Body of pancreas (tissue), 4 donors: ENCODE measurements around the gene TMEM255B. TPM values are rescaled to one million over a fixed set of nuclear protein-coding genes. Genes with fewer than 3 reads are reported as not detected.

Experiments
- ATAC-seq: fragments of 150-250 bp; one replicate; pipeline ENCODE4 v1.9.1; 2016
- DNase-seq, 4 donors: peaks; one replicate each; pipeline ENCODE4 v3.0.0-alpha.2; 2019
- H3K27ac ChIP-seq, 4 donors: fragments of 200-600 bp; sonication (generic); 1 replicate in 3 of 4; 2 replicates in 1 of 4; pipeline versions ENCODE4 v1.5.1 to v1.6.1; 2016 to 2019; ENCODE audit warnings: mild to moderate bottlenecking in 1 of 4, mixed read lengths in 1 of 4, moderate library complexity in 1 of 4
- H3K27me3 ChIP-seq, 2 donors: fragments of 200-600 bp; sonication (generic); one replicate each; pipeline ENCODE4 v1.6.0; 2016; ENCODE audit warnings: mild to moderate bottlenecking in 1 of 2
- H3K36me3 ChIP-seq, 2 donors: fragments of 200-600 bp; sonication (generic); replicated peaks in 1 of 2; 2 replicates each; pipeline ENCODE4 v1.5.1; 2016; ENCODE audit warnings: low read depth in 2 of 2; ENCODE audit not compliant: insufficient read depth in 1 of 2
- H3K4me1 ChIP-seq: fragments of 200-600 bp; sonication (generic); one replicate; pipeline ENCODE4 v1.6.0; 2016
- H3K4me3 ChIP-seq, 2 donors: fragments of 200-600 bp; sonication (generic); 1 replicate in 1 of 2; 2 replicates in 1 of 2; pipeline ENCODE4 v1.5.1; 2016 to 2019
- H3K9me3 ChIP-seq, 3 donors: fragments of 200-600 bp; sonication (generic); 1 replicate in 2 of 3; 2 replicates in 1 of 3; pipeline ENCODE4 v1.5.1; 2016
- POLR2A ChIP-seq, 3 donors: fragments of 450-650 bp; IDR thresholded peaks; one replicate each; pipeline ENCODE4 v1.6.1; 2016; ENCODE audit warnings: antibody characterized with exemption in 3 of 3, mild to moderate bottlenecking in 2 of 3
- WGBS, 2 donors: methylation state at CpG; one replicate each; pipeline ENCODE4 v1.1.5; 2017; 5-methylcytosine and 5-hydroxymethylcytosine counted together
- intact Hi-C: fragments of 100-400 bp; cut with DNase I; formaldehyde crosslinking; loops from one replicate; pipeline ENCODE4 v1.15.1; 2023
- total RNA-seq, 2 donors: library from RNA; depleted of rRNA; stranded (reverse); fragments of >200 nt; gene quantifications; one replicate each; pipeline ENCODE4 v1.1.0, GENCODE V29; 2016
- TF ChIP-seq, protein P1 (sequence below), 7 experiments: fragments of 450-650 bp in 4 of 7; fragments of 200-600 bp in 3 of 7; sonication (generic) in 3 of 7; IDR thresholded peaks; one replicate each; pipeline ENCODE4 v1.5.1; 2016 to 2019; ENCODE audit warnings: antibody characterized with exemption in 7 of 7

The TMEM255B gene
- total RNA-seq, 2 donors from 2014 or later, result 1.0 to 4.6 TPM

DNA sequence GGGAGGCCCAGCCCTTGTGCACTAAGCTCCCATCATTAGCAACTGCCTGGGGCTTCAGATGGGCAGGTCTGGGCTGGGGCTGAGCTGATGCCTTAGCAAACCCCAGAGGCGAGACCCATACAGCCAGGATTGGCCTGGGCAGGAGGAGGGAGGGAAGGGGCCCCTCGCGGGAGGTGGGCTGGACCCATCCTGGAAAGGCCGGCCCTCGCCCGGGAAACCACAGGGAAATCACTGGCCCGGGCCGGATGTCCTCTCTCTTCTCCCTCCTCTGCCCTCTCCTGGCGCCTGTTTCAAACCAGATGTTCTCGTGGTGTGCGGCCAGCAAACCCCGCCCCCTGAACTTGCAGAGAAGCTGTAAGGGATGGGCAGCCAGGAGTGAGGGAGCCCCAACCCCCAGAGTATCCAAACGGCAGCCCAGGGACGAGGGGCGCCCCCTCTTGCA is 43.1 kb downstream of the TMEM255B start:
- no peaks in the 10 kb centered on the region for H3K36me3 ChIP-seq

DNA sequence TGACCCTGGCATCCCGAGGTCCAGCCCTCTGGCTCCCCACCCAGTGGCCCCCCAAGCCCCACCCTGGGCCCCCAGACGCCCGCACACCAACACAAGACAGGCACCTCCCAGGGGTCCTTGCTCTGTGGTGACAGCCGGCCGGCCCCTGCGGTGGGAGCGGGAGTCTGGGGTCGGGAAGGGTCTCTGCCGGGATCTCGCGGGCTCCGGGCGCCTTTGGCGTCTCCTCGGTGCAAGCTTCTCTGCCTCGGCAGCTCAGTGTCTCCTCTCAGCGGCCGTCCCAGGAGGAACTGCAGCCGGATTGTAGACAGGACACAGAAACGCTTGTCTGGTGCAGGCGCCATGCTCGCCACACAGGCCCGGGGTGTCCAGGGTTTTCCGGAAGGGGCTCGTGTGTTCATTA is 43.7 kb downstream of the TMEM255B start:
- 31 to 52% methylated on average over 3 to 7 of the region's 25 CpGs for WGBS, 2 donors
- no peaks in the 10 kb centered on the region for H3K27me3 ChIP-seq
- no peak overlapping the region for H3K27ac ChIP-seq
- no peak overlapping the region for H3K4me3 ChIP-seq
- H3K36me3 ChIP-seq, result no peaks in the 10 kb centered on the region
- peak; percentile 23 for ATAC-seq
- DNase-seq, result no peak
- H3K9me3 ChIP-seq, result no peaks in the 10 kb centered on the region
- H3K4me1 ChIP-seq, result no peaks in the 10 kb centered on the region
- TF ChIP-seq POLR2A (IDR thresholded peaks at IDR 0.05), result no peak
- TF ChIP-seq, protein P1, sequence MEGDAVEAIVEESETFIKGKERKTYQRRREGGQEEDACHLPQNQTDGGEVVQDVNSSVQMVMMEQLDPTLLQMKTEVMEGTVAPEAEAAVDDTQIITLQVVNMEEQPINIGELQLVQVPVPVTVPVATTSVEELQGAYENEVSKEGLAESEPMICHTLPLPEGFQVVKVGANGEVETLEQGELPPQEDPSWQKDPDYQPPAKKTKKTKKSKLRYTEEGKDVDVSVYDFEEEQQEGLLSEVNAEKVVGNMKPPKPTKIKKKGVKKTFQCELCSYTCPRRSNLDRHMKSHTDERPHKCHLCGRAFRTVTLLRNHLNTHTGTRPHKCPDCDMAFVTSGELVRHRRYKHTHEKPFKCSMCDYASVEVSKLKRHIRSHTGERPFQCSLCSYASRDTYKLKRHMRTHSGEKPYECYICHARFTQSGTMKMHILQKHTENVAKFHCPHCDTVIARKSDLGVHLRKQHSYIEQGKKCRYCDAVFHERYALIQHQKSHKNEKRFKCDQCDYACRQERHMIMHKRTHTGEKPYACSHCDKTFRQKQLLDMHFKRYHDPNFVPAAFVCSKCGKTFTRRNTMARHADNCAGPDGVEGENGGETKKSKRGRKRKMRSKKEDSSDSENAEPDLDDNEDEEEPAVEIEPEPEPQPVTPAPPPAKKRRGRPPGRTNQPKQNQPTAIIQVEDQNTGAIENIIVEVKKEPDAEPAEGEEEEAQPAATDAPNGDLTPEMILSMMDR (IDR thresholded peaks at IDR 0.05), result no peak
- intact Hi-C loops, result loop anchor here (10.0 kb wide), 1 partner anchor 212 kb away; no protein-coding TSS in a partner anchor

More for the DNA sequence above, 43.1 kb downstream of the TMEM255B start:
- intact Hi-C loops, result loop anchor here (10.0 kb wide), 1 partner anchor 213 kb away; no protein-coding TSS in a partner anchor
- DNase-seq (peak in 1 of 4 donors; percentile 33), ATAC-seq (peak; percentile 19)
- H3K27ac ChIP-seq, result no peak overlapping the region
- TF ChIP-seq POLR2A (IDR thresholded peaks at IDR 0.05), result no peak
- TF ChIP-seq, protein P1 (IDR thresholded peaks at IDR 0.05), result no peak
- H3K9me3 ChIP-seq, result no peaks in the 10 kb centered on the region
- H3K27me3 ChIP-seq, result no peaks in the 10 kb centered on the region
- no peak overlapping the region for H3K4me3 ChIP-seq
- H3K4me1 ChIP-seq, result no peaks in the 10 kb centered on the region
- 23 to 25% methylated on average over 5 to 14 of the region's 15 CpGs for WGBS, 2 donors

DNA sequence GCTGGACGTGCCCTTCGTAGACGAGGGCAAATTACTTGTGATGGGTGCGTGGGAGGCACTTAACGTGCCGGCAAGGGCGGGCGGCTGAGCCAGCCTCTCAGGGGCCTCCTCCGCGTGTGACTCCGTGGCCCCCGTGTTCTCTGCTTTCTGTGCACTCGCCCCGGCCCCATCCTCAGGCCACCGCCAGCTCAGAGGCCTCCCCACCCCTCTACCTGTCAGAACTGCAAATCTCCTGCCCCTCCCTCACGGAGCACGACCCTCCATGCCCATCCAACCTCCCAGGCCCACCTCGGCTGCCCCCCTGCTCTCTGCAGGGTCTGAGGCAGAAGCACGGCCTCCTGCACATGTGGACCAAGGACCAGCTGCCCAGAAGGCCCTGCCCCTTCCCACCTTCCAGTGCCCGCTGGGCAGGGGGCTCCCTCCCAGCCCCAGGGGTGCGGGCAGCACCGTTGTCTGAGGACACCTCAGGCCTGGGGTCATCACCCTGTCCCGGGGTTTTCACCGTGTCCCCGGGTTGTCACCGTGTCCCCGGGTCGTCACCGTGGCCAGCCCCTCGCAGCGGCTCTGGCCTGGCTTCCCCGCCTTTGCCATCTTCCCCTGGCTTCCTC is 44.5 kb downstream of the TMEM255B start:
- WGBS, 2 donors, result 57 to 68% methylated on average over 23 to 28 of the region's 32 CpGs

DNA sequence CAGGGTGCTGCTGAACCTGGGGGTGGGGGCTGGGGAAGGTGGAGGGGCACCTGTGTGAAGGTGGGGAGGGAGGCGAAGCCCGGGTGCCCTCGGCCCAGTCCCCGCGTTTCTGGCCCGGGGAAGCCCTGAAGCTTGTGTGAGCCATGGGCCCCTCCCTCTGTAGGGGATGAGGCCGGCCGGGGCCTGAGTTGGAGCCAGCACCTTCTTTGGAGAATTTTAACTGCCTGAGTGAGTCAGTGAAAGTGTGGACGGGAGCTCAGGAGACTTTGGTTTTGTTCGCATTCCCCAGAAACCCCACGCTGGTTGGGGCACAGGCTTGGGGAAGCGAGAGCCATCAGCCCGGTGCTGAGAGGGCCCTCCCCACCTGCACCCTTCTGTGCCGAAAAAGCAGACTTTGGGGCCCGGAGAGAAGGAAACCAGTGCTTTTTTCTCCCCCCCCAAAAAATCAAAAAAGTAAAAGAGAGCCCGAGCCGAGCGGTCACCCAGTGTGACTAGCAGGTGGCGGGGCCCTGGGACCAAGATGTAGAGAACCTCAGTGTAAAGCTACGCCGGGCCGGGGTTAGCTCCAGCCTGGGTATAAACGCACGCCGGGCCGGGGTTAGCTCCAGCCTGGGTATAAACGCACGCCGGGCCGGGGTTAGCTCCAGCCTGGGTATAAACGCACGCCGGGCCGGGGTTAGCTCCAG is 45.1 kb downstream of the TMEM255B start:
- DNase-seq (no peak), ATAC-seq (no peak)
- Histone ChIP-seq H3K36me3 (no peaks in the 10 kb centered on the region), H3K4me1 (no peaks in the 10 kb centered on the region), H3K27ac (no peak overlapping the region), H3K9me3 (no peaks in the 10 kb centered on the region), H3K4me3 (no peak overlapping the region), H3K27me3 (no peaks in the 10 kb centered on the region)
- TF ChIP-seq, protein P1 (IDR thresholded peaks at IDR 0.05), result no peak
- intact Hi-C loops, result loop anchor here (10.0 kb wide), 1 partner anchor 211 kb away; no protein-coding TSS in a partner anchor
- WGBS, 2 donors, result 76 to 77% methylated on average over 25 to 33 of the region's 34 CpGs

More for the DNA sequence above, 44.5 kb downstream of the TMEM255B start:
- Histone ChIP-seq H3K27me3 (no peaks in the 10 kb centered on the region), H3K27ac (no peak overlapping the region), H3K4me1 (no peaks in the 10 kb centered on the region), H3K9me3 (no peaks in the 10 kb centered on the region), H3K4me3 (no peak overlapping the region), H3K36me3 (no peaks in the 10 kb centered on the region)
- ATAC-seq, result no peak
- TF ChIP-seq, protein P1 (IDR thresholded peaks at IDR 0.05), result no peak
- TF ChIP-seq POLR2A (IDR thresholded peaks at IDR 0.05), result no peak
- intact Hi-C loops, result loop anchor here (10.0 kb wide), 1 partner anchor 211 kb away; no protein-coding TSS in a partner anchor
- DNase-seq, result no peak
